Erythroblast (primary cell): Measurements from ENCODE around the gene SLC6A1.

Source experiments
- GATA1 ChIP-seq: IDR thresholded peaks from 2 replicates; pipeline ENCODE4 v1.6.1; 2011; ENCODE audit warnings: low read depth, mild to moderate bottlenecking, control low read depth, low read length, moderate library complexity
- POLR2A ChIP-seq: IDR thresholded peaks from 2 replicates; pipeline ENCODE4 v1.6.1; 2011; ENCODE audit warnings: mild to moderate bottlenecking, low read length

- TF ChIP-seq POLR2A, result no peak
- no peak for TF ChIP-seq GATA1
Observed at GRCh38 chr3:10976770-10977169, 15.8 kb upstream of the SLC6A1 start.
